ENCODE measurements around the gene STARD6. TPM values are rescaled to one million over a fixed set of nuclear protein-coding genes. Genes with fewer than 3 reads are reported as not detected.

The STARD6 gene
- total and polyA plus RNA-seq, 2 experiments from 2014 or later = not detected

DNA sequence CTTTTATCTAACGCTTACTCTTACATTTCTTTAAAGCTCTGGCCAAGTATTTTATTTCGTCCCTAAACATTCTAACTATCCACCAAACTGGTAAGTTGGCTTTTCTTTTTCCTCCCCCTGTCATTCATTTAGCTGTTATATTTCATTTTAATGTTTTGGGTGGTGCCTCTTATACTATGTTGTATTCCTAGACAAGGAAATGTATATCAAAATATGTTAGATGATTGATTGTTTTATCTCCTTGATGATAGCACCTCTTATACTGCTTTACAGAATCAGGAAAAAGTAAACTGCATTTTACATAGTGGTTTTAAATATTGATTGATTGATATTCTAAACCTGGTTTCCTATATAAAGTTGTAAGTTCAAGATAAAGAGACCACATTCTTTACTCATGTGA is 24.0 kb upstream of the STARD6 start:
- Histone ChIP-seq H3K79me2 (replicated peaks; ENCODE audit: insufficient read depth) (no peaks in the 10 kb centered on the region), H3K4me3 (no peak overlapping the region), H3K4me2 (no peak overlapping the region), H3F3A (replicated peaks; ENCODE audit: low read depth) (no peaks in the 10 kb centered on the region), H3K27me3 (ENCODE audit: insufficient read depth) (no peaks in the 10 kb centered on the region), H3K36me3 (ENCODE audit: insufficient read depth) (0 out of 2 replicates have a peak, but pooled peaks cover 8% of the 10 kb centered on the region), H3K9me2 (ENCODE audit: insufficient read depth) (0 out of 2 replicates have a peak, but pooled peaks cover 4% of the 10 kb centered on the region), H3K27ac (ENCODE audit: low read depth) (no peak overlapping the region), H3K4me1 (ENCODE audit: insufficient read depth) (peaks cover 20% of the 10 kb centered on the region), H2AFZ (no peak overlapping the region), H4K20me1 (replicated peaks; ENCODE audit: insufficient read depth) (no peaks in the 10 kb centered on the region)
- H3K4me1 Mint-ChIP-seq = peaks cover 22% of the 10 kb centered on the region
- H3K27me3 Mint-ChIP-seq (ENCODE audit: insufficient read depth, low read depth, poor library complexity) = no peaks in the 10 kb centered on the region
- TF ChIP-seq EZH2 (IDR thresholded peaks at IDR 0.05; ENCODE audit: low read depth, unreplicated experiment) (no peak), ZNF462 (CRISPR knock-in tag; IDR thresholded peaks at IDR 0.05) (no peak), JUNB (IDR thresholded peaks at IDR 0.05; ENCODE audit: unreplicated experiment) (no peak), REST (IDR thresholded peaks at IDR 0.05; ENCODE audit: unreplicated experiment) (no peak), POLR2AphosphoS5 (IDR thresholded peaks at IDR 0.05; ENCODE audit: low read depth) (no peak), ZNF331 (CRISPR knock-in tag; IDR thresholded peaks at IDR 0.05; ENCODE audit: low read depth) (no peak), CREB1 (CRISPR knock-in tag; IDR thresholded peaks at IDR 0.05; ENCODE audit: low read depth) (no peak), EZH2phosphoT487 (IDR thresholded peaks at IDR 0.05; ENCODE audit: unreplicated experiment) (no peak), ZNF114 (CRISPR knock-in tag; IDR thresholded peaks at IDR 0.05) (no peak), CTCF (conservative IDR thresholded peaks at IDR 0.05; ENCODE audit: low read depth in 2 of 2) (no peak), STAT1 (IDR thresholded peaks at IDR 0.05; ENCODE audit: unreplicated experiment) (no peak), NANOG (IDR thresholded peaks at IDR 0.05; ENCODE audit: borderline replicate concordance) (no peak)
- TF ChIP-seq, protein P1, sequence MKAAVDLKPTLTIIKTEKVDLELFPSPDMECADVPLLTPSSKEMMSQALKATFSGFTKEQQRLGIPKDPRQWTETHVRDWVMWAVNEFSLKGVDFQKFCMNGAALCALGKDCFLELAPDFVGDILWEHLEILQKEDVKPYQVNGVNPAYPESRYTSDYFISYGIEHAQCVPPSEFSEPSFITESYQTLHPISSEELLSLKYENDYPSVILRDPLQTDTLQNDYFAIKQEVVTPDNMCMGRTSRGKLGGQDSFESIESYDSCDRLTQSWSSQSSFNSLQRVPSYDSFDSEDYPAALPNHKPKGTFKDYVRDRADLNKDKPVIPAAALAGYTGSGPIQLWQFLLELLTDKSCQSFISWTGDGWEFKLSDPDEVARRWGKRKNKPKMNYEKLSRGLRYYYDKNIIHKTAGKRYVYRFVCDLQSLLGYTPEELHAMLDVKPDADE (IDR thresholded peaks at IDR 0.05) = no peak
- no peak overlapping the region for H3K27ac Mint-ChIP-seq
- DNase-seq (ENCODE audit: low spot score) (no peak), ATAC-seq (no peak)
- H3K36me3 Mint-ChIP-seq (ENCODE audit: low read depth) = peaks cover 11% of the 10 kb centered on the region; the same call in 2 of the 3 replicates
- H3K4me3 Mint-ChIP-seq = no peak overlapping the region
- peaks cover 3% of the 10 kb centered on the region; the same call in 2 of the 3 replicates for H3K9me3 Mint-ChIP-seq

All from GM23338 (cell line).